ENCODE measurements around the gene PLXNB1. TPM values are rescaled to one million over a fixed set of nuclear protein-coding genes. Genes with fewer than 3 reads are reported as not detected.
"Not testable (repeated sequence)": the region's sequence is repeated elsewhere in the genome, so short reads cannot be mapped to it uniquely, and the experiment has no call there.

Gene PLXNB1
- polyA plus RNA-seq, 6 donors from 2014 or later = 0.03 to 0.37 TPM; not detected in 4

GRCh38 chr3:48407542-48408099, 22.3 kb downstream of the PLXNB1 start:
- Mint-ChIP-seq H3K27ac (peak overlapping the region in 1 of 6 donors; percentile 79), H3K9me3 (no peaks in the 10 kb centered on the region), H3K4me1 (no peaks in the 10 kb centered on the region), H3K27me3 (no peaks in the 10 kb centered on the region), H3K4me3 (no peak overlapping the region), H3K36me3 (no peaks in the 10 kb centered on the region)
- DNase-seq (no peak), ATAC-seq (ENCODE audit: low read depth in 2 of 2) (no peak)

GRCh38 chr3:48406443-48407431, 23.1 kb downstream of the PLXNB1 start:
- ATAC-seq (ENCODE audit: low read depth in 2 of 2) (no peak), DNase-seq (no peak)
- Mint-ChIP-seq H3K9me3 (no peaks in the 10 kb centered on the region), H3K27ac (peak overlapping the region in 2 of 6 donors; percentile 65 to 79), H3K4me1 (no peaks in the 10 kb centered on the region), H3K27me3 (no peaks in the 10 kb centered on the region), H3K36me3 (no peaks in the 10 kb centered on the region), H3K4me3 (no peak overlapping the region)

- Mint-ChIP-seq H3K27ac (peak overlapping the region in 1 of 6 donors; percentile 30), H3K4me1 (no peaks in the 10 kb centered on the region), H3K27me3 (no peaks in the 10 kb centered on the region), H3K4me3 (peak overlapping the region in 1 of 8 donors; percentile 6), H3K36me3 (no peaks in the 10 kb centered on the region), H3K9me3 (no peaks in the 10 kb centered on the region)
- DNase-seq = no peak
- ATAC-seq (ENCODE audit: low read depth in 2 of 2) = no peak
Observed at GRCh38 chr3:48405971-48406370, 23.9 kb downstream of the PLXNB1 start.

- H3K27me3 Mint-ChIP-seq = peaks cover 0 to 4% (median 0%) of the 10 kb centered on the region in 3 donors
- no peak for DNase-seq
- H3K9me3 Mint-ChIP-seq = no peaks in the 10 kb centered on the region
- H3K4me1 Mint-ChIP-seq = no peaks in the 10 kb centered on the region
- H3K36me3 Mint-ChIP-seq = no peaks in the 10 kb centered on the region
- ATAC-seq (ENCODE audit: low read depth in 2 of 2) = no peak
- no peak overlapping the region for H3K27ac Mint-ChIP-seq
- no peak overlapping the region for H3K4me3 Mint-ChIP-seq
Observed at GRCh38 chr3:48405343-48405881, 24.5 kb downstream of the PLXNB1 start.

- Mint-ChIP-seq H3K27me3 (peaks cover 0 to 5% (median 0%) of the 10 kb centered on the region in 3 donors), H3K27ac (no peak overlapping the region), H3K9me3 (no peaks in the 10 kb centered on the region), H3K36me3 (no peaks in the 10 kb centered on the region), H3K4me3 (no peak overlapping the region), H3K4me1 (no peaks in the 10 kb centered on the region)
- DNase-seq = no peak
- ATAC-seq (ENCODE audit: low read depth in 2 of 2) = no peak
Observed at GRCh38 chr3:48404440-48405342, 25.2 kb downstream of the PLXNB1 start.

GRCh38 chr3:48403533-48404439, 26.1 kb downstream of the PLXNB1 start:
- Mint-ChIP-seq H3K9me3 (no peaks in the 10 kb centered on the region), H3K36me3 (no peaks in the 10 kb centered on the region), H3K27me3 (peaks cover 0 to 12% (median 0%) of the 10 kb centered on the region in 3 donors), H3K27ac (peak overlapping the region in 2 of 6 donors; percentile 49 to 57), H3K4me3 (no peak overlapping the region), H3K4me1 (no peaks in the 10 kb centered on the region)
- ATAC-seq (ENCODE audit: low read depth in 2 of 2) (no peak), DNase-seq (no peak)

- ATAC-seq (ENCODE audit: low read depth in 2 of 2) (no peak), DNase-seq (no peak)
- H3K27ac Mint-ChIP-seq = peak overlapping the region in 2 of 6 donors; percentile 57 to 88
- H3K4me3 Mint-ChIP-seq = no peak overlapping the region
- H3K36me3 Mint-ChIP-seq = no peaks in the 10 kb centered on the region
- no peaks in the 10 kb centered on the region for H3K9me3 Mint-ChIP-seq
- H3K27me3 Mint-ChIP-seq = peaks cover 0 to 15% (median 0%) of the 10 kb centered on the region in 3 donors
- H3K4me1 Mint-ChIP-seq = no peaks in the 10 kb centered on the region
Observed at GRCh38 chr3:48402907-48403306, 27.0 kb downstream of the PLXNB1 start.

GRCh38 chr3:48402281-48402732, 27.6 kb downstream of the PLXNB1 start:
- DNase-seq (no peak), ATAC-seq (ENCODE audit: low read depth in 2 of 2) (no peak)
- Mint-ChIP-seq H3K36me3 (no peaks in the 10 kb centered on the region), H3K9me3 (no peaks in the 10 kb centered on the region), H3K27me3 (peaks cover 0 to 15% (median 0%) of the 10 kb centered on the region in 3 donors), H3K27ac (no peak overlapping the region), H3K4me1 (no peaks in the 10 kb centered on the region), H3K4me3 (peak overlapping the region in 1 of 8 donors; percentile 1)

- ATAC-seq (ENCODE audit: low read depth in 2 of 2); H3K4me3 Mint-ChIP-seq; DNase-seq; H3K9me3 Mint-ChIP-seq; H3K27ac Mint-ChIP-seq; H3K36me3 Mint-ChIP-seq; H3K4me1 Mint-ChIP-seq: not testable (repeated sequence)
- peaks cover 0 to 19% (median 0%) of the 10 kb centered on the region in 3 donors for H3K27me3 Mint-ChIP-seq
Observed at GRCh38 chr3:48401434-48401901, 28.4 kb downstream of the PLXNB1 start.

GRCh38 chr3:48400824-48401433, 29.0 kb downstream of the PLXNB1 start:
- H3K27ac Mint-ChIP-seq = no peak overlapping the region
- H3K27me3 Mint-ChIP-seq = peaks cover 0 to 21% (median 3%) of the 10 kb centered on the region in 3 donors
- H3K4me3 Mint-ChIP-seq = no peak overlapping the region
- ATAC-seq (ENCODE audit: low read depth in 2 of 2) (peak; percentile 80 to 91), DNase-seq (peak; percentile 66)
- H3K4me1 Mint-ChIP-seq = no peaks in the 10 kb centered on the region
- no peaks in the 10 kb centered on the region for H3K36me3 Mint-ChIP-seq
- no peaks in the 10 kb centered on the region for H3K9me3 Mint-ChIP-seq

- no peaks in the 10 kb centered on the region for H3K36me3 Mint-ChIP-seq
Observed at GRCh38 chr3:48399387-48400172, 30.3 kb downstream of the PLXNB1 start.

More at GRCh38 chr3:48399387-48400172, 30.3 kb downstream of the PLXNB1 start:
- ATAC-seq (ENCODE audit: low read depth in 2 of 2) = no peak
- peak overlapping the region in 1 of 8 donors; percentile 47 for H3K4me3 Mint-ChIP-seq
- H3K27ac Mint-ChIP-seq = peak overlapping the region in 1 of 6 donors; percentile 57
- peaks cover 7 to 26% (median 11%) of the 10 kb centered on the region in 3 donors for H3K27me3 Mint-ChIP-seq
- H3K9me3 Mint-ChIP-seq = no peaks in the 10 kb centered on the region
- H3K4me1 Mint-ChIP-seq = no peaks in the 10 kb centered on the region
- no peak for DNase-seq
